OCI-LY7 (cell line): Measurements from ENCODE around the gene CBFA2T2.

ENCODE experiments used
- CTCF ChIP-seq: fragments of 200-600 bp; sonication (generic); conservative IDR thresholded peaks from 2 replicates; pipeline ENCODE4 v1.5.1; 2014; ENCODE audit warnings: mild to moderate bottlenecking, antibody characterized with exemption, low read length, moderate library complexity, mixed read lengths
- EZH2phosphoT487 ChIP-seq: fragments of 200-600 bp; sonication (generic); IDR thresholded peaks from 2 replicates; pipeline ENCODE4 v1.6.1; 2018; ENCODE audit warnings: low read depth, borderline replicate concordance, mild to moderate bottlenecking, mixed run types, antibody characterized with exemption, low read length, moderate library complexity, mixed read lengths

GRCh38 chr20:33674294-33675135 is 184.6 kb downstream of the CBFA2T2 start, which contains the start of gene NECAB3:
- 0 out of 2 replicates have a peak, but pooled peaks have one; percentile 18 for TF ChIP-seq CTCF
- TF ChIP-seq EZH2phosphoT487, result no peak
